AG04450 (cell line): ENCODE results near the gene GID8. TPM values are rescaled to one million over a fixed set of nuclear protein-coding genes. Genes with fewer than 3 reads are reported as not detected.

Experiments
- CTCF ChIA-PET: fragments of 300-600, 350-600 bp; formaldehyde crosslinking; extraction: SDS; loops from one replicate; lab custom pipeline; 2022; ENCODE audit warnings: antibody characterized with exemption, inconsistent platforms; lab: Charles Lee
- POLR2A ChIA-PET: fragments of 350-600 bp; formaldehyde crosslinking; extraction: SDS; loops from one replicate; lab custom pipeline; 2021; ENCODE audit warnings: antibody characterized with exemption, inconsistent platforms; lab: Yijun Ruan, JAX
- DNase-seq: peaks from one replicate; pipeline ENCODE4 v3.0.0-alpha.2; 2011; ENCODE audit warnings: low read depth, low spot score
- H3K27ac ChIP-seq: one replicate; pipeline ENCODE4 v1.5.1; 2012; ENCODE audit warnings: low read depth, low read length, control low read depth
- H3K27me3 ChIP-seq: one replicate; pipeline ENCODE4 v1.6.0; 2012; ENCODE audit warnings: low read length; ENCODE audit not compliant: control insufficient read depth, insufficient read depth
- H3K4me3 ChIP-seq: 2 replicates; pipeline ENCODE4 v1.5.1; 2011; ENCODE audit warnings: mild to moderate bottlenecking, low read depth, low read length, control low read depth
- H3K9me3 ChIP-seq: 2 replicates; pipeline ENCODE4 v1.5.1; 2012; ENCODE audit warnings: low read length; ENCODE audit not compliant: control insufficient read depth, insufficient read depth
- CTCF ChIP-seq: IDR thresholded peaks from 2 replicates; pipeline ENCODE4 v1.5.1; 2011; ENCODE audit warnings: low read depth, low read length, control low read depth, inconsistent platforms
- polyA plus RNA-seq: library from polyadenylated mRNA; depleted of rRNA; stranded (reverse); fragments of >200 nt; gene quantifications from 2 replicates; pipeline ENCODE4 v1.2.3, GENCODE V29; 2011

The GID8 gene
- polyA plus RNA-seq, 1 experiment: 24.4 TPM

GRCh38 chr20:62949153-62949821, 11.3 kb downstream of the GID8 start:
- POLR2A ChIA-PET: no interaction called here

DNA sequence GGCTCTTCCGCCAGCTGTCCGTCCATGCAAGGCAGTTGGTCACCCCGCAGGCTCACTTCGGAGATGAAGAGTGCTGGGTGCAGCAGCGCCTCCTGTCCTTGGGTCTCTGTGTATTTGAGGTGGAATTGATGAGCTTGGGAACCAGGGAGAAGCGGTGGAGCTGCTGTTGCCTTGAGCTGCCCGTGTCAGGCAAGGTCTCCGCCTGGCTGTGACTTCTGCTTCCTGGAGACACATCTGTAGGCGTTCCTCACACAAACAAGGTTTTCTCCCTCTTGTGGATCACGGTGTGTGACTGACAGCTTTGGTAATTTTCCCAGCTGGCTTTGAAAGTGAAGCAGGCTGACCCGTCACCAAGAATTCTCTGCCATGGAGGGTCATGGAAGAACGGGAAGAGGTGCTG, 12.0 kb downstream of the GID8 start:
- no peak overlapping the region for H3K27ac ChIP-seq
- DNase-seq: no peak
- H3K27me3 ChIP-seq: no peaks in the 10 kb centered on the region
- no peak overlapping the region for H3K4me3 ChIP-seq
- peaks cover 9% of the 10 kb centered on the region for H3K9me3 ChIP-seq
- ChIA-PET CTCF (interaction anchor here (1.4 kb wide), 1 partner anchor 23 kb away, joined by 5 read pairs; no protein-coding TSS in a partner anchor), POLR2A (no interaction called here)
- TF ChIP-seq CTCF: no peak

More at GRCh38 chr20:62949153-62949821, 11.3 kb downstream of the GID8 start:
- H3K27me3 ChIP-seq: no peaks in the 10 kb centered on the region
- peaks cover 9% of the 10 kb centered on the region for H3K9me3 ChIP-seq
- no peak for DNase-seq
- CTCF ChIA-PET: interaction anchor here (1.4 kb wide), 1 partner anchor 23 kb away, joined by 5 read pairs; no protein-coding TSS in a partner anchor
- no peak overlapping the region for H3K27ac ChIP-seq
- H3K4me3 ChIP-seq: no peak overlapping the region
- TF ChIP-seq CTCF: no peak

DNA sequence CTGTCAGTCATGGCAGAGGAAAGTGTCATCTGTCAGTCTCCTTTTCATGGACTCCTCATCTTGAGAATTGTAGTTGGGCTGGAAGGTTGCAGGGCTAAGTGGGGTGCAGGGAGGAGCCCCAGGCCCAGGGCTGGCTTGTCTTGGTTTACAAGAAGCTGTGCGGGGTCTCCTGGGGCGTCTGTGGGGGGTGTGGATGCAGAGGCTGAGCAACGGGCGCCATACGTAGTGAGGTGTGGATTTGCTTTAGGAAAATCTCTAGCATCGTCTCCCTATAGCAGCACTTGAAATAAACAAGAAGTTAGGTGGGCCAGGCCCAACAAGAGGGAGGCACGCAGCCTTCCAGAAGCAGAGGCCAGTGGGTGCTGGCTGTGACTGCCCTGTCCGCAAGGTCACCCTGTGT, 12.8 kb downstream of the GID8 start:
- DNase-seq: no peak
- peaks cover 9% of the 10 kb centered on the region for H3K9me3 ChIP-seq
- H3K4me3 ChIP-seq: no peak overlapping the region
- no peak for TF ChIP-seq CTCF
- H3K27ac ChIP-seq: no peak overlapping the region
- CTCF ChIA-PET: no interaction called here
- POLR2A ChIA-PET: no interaction called here
- no peaks in the 10 kb centered on the region for H3K27me3 ChIP-seq

DNA sequence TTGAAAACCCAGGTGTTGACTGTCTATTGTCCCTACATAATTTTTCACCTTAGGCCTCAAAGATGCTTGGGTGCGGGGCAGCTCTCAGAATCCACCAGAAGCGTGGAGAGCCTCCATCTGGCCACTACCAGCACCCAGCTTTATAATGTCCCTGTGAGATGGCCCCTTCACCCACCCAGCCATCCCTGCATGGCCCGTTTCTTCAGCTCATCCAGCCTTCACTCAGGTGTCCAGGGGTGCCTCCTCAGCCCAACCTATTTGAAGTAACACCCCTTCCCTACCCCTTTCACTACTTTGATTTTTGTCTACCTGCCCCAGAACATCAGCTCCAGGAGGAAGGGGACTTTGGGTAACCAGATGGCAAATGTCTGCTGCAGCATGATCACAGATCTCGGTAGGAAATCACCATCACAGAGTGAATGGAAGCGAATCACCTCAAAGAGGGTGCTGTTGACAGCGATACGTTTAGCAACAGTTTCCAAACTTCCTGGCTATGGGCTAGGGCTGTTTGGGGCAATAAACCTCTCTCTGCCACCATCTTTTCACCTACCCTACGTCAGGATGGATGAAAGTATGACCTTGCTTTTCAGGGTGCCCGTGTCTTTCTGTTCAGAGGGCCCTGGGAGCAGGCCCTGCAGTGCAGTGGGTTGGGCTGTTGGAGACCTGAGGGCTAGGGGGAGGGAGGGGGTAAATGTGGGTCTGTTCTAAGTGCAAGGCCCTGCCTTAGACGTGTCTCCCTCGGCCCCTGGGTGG, 13.4 kb downstream of the GID8 start:
- H3K4me3 ChIP-seq: no peak overlapping the region
- CTCF ChIA-PET: no interaction called here

More for the DNA sequence above, 13.4 kb downstream of the GID8 start:
- Histone ChIP-seq H3K27me3 (no peaks in the 10 kb centered on the region), H3K9me3 (peaks cover 9% of the 10 kb centered on the region), H3K27ac (no peak overlapping the region)
- no peak for TF ChIP-seq CTCF
- POLR2A ChIA-PET: no interaction called here
- DNase-seq: no peak
